ENCODE data around the gene UQCRQ.

DNA sequence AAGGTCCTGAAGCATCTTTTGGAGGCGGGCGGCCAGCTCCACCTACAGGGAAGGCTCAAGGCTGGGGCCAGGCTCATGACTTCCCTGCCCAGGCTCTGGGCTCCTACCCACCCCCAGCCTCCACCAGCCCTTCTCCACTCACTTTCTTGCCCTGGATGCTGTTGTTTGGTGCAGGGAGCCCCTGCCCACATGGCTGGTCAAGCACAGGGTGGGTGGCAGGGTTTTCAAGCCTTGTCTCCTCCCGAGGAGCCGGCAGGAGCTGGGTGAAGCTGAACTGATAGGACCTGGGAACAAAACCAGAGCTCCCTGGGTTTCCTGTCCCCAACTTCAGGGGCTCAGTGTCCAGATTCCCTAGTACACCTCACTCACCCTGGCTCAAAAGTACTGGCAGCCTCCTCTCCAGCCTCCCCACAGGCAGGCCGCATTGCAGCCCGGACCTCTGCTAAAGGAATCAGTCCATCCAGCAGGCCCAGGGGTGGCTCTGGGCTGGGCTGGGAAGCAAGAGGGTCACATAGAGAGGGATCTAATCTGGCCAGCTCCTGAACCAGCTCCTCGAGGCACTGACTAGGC, 42.9 kb upstream of the UQCRQ start:
- no peak for TF ChIP-seq POLR2A (IDR thresholded peaks at IDR 0.05)
- TF ChIP-seq, protein P1, sequence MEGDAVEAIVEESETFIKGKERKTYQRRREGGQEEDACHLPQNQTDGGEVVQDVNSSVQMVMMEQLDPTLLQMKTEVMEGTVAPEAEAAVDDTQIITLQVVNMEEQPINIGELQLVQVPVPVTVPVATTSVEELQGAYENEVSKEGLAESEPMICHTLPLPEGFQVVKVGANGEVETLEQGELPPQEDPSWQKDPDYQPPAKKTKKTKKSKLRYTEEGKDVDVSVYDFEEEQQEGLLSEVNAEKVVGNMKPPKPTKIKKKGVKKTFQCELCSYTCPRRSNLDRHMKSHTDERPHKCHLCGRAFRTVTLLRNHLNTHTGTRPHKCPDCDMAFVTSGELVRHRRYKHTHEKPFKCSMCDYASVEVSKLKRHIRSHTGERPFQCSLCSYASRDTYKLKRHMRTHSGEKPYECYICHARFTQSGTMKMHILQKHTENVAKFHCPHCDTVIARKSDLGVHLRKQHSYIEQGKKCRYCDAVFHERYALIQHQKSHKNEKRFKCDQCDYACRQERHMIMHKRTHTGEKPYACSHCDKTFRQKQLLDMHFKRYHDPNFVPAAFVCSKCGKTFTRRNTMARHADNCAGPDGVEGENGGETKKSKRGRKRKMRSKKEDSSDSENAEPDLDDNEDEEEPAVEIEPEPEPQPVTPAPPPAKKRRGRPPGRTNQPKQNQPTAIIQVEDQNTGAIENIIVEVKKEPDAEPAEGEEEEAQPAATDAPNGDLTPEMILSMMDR (IDR thresholded peaks at IDR 0.05) = no peak

All from ovary (tissue), 3 donors.